ENCODE measurements around the gene GPATCH2.

Gene GPATCH2

DNA sequence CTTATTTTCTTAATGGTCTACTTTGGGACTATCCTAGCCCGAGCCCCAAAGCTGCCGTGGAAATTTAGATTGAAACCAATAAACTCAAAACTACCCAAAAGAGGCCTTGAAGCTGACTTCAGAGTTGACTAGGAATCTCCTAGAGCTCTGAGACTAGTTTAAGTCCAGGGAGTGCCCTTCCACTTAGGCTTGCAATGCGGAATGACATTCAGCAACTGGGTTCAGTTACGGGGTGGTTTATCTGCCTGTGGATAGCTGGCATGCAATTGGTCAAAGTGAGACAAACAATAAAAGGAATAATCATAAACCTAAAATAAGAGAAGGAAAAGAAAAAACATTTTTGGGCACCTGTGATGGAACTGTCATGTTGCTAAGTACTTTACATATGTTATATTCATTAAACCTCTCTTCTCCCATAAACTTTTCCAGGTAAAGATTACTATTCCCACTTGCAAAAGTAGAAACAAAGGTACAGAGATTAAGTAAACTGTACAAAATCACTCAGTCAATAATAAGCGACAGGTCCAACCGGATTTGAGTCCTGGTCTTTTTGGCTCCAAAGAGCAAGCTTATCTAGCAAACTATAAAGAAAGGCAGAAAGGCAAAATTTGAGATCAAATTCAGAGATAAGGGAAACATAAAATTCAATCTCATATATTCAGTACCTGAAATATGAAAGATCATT is 56.5 kb downstream of the GPATCH2 start:
- DNase-seq, result no peak

DNA sequence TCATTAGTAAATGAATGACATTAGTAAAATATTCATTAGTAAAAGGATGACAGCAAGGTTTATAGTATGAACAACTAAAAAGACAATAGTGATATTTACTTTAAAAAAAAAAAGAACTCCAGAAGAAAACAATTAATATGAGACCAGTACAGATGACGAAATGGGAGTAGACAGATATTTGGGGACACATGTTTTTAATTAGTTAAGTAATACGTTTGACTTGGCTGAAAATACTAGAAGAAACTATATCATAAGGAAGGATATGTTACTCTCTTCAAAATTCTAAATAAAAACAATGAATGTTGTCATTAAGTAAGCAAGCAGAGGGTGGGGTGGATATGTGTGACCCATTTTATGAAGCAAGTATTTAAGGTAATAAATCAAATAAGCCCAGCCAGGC is 61.9 kb downstream of the GPATCH2 start:
- no peak for DNase-seq

DNA sequence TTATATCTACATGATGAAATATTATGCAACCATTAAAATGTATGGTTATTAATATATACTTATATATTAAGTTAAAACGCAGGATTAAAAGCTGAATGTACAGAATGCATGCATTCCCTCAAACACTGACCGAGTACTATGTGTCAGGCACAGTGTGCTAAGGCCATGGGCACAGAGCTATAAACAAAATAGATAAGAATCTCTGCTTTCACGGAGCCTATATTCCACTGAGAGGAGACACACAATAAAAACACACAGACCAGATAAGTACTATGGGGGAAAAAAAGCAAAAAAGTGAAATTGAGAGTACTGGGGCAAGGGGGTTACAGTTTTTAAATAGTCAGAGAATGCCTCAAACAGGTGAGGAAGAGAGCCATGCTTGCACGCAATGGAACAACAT is 62.7 kb downstream of the GPATCH2 start:
- no peak for DNase-seq

DNA sequence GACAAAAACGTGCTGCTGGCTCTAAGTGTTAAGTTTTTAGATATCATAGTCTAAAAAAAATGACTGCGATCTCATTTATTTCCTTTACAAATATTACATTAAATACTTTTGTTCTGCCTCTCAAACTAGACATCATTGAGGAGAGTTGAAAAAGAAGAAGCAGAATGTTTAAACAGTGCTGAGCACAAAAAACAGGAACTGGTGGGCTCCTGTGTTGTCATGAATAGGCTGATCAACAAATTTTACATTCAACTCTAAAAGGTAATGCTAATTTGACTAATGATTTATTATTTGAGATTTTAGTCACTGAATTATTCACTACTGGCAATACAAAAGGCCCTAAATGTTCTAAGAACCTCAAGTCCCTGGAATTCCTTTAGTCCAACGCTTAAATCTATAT is 66.1 kb downstream of the GPATCH2 start:
- DNase-seq, result no peak

DNA sequence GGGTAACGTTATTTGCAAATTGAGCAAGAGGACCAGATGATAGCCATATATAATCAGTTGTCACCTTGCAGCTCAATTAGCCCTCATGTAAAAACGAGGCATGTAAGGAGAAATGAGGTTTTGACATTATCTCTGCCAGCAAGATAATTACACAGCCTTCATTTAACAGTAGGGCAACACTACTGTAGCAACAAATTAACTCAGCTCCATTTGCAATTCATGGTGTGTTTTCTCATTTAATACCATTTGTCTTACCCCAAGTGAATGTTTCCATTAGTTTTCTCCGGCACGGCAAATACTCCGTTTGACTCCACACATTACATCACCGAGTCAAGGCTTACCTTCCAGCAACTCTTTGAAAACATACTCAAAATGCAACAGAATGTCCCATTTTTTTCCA is 66.7 kb downstream of the GPATCH2 start:
- DNase-seq, result no peak

DNA sequence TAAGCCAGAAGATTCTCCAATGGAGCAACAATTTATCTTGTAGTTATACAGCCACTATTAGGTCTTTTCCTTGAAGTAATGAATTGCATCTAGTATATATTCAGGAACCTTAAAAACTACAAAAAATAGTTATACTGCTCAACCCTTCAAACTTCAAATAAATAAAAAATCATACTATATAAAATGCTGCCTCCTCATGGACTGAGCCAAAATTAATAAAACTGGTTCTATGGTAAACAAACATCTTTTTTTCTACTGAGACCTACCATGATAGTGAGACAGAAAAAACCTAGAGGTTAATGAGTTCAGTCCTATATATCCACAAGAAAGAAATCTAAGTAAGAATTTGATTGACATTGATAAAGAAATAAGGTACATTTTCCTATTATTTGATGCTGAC is 67.7 kb downstream of the GPATCH2 start:
- no peak for DNase-seq

DNA sequence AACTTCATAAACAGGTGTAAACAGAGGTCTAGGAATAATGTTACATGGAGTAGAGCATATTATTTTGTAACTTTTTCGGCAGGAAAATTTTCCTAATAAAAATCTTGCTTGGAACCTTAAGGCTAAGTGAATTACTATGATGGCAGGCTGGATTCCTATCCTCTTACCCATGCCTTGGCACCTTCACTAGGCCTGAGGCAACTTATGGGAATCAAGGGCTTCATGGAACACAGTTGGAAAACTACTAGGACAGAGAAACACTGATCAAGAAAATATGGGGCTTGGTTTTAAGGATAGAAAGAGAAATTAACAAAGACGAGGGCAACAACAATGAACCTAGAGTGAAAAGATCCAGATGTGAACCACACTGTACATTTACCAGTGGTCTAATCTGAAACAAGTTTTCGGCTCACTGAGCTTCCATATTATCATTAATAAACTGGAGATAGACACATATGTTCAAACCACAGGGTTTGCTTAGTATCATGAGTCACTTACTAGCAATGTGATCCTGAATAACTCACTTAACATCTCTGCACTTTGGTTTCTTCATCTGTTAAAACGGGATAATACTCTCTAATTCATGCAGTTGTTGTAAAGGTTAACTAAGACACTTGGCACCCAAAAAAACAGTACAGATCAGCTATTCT is 68.5 kb downstream of the GPATCH2 start:
- no peak for DNase-seq

DNA sequence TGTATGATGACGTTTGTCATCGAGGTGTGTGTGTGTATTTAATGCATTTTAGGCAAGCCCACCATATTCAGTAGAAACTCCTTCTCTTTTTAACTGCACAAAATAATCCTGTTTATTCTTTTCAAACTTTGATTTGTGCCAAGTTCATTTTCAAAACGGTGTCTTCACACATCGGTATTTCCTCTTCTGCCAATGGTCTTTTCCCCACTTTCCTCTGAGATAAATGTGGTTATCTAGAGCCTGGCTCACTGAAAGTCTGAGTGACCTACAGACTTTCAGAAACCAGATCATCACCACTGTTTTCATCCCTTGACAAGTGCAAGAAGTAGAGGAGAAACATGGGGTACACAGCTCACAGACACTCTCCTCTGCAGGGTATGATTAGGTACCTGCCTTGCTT is 69.4 kb downstream of the GPATCH2 start:
- no peak for DNase-seq

DNA sequence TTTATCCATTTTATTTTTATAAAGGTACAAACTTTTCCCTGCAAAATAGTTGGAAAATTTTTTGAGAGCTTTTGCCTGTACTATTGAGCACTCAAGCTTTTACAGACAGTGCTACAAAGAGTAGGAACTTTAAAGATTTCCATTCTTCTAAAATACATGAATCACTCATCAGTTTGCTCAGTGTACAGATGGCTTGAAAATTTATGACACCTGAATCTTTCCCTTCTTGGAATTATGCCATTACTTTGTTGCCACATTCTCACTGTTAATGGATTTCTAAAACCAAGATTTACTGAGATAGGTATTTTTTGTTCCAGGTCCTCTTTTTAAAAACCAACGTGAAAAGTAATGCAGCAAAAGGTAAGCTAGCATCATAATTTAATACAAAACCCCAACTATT is 76.0 kb downstream of the GPATCH2 start:
- DNase-seq, result no peak

DNA sequence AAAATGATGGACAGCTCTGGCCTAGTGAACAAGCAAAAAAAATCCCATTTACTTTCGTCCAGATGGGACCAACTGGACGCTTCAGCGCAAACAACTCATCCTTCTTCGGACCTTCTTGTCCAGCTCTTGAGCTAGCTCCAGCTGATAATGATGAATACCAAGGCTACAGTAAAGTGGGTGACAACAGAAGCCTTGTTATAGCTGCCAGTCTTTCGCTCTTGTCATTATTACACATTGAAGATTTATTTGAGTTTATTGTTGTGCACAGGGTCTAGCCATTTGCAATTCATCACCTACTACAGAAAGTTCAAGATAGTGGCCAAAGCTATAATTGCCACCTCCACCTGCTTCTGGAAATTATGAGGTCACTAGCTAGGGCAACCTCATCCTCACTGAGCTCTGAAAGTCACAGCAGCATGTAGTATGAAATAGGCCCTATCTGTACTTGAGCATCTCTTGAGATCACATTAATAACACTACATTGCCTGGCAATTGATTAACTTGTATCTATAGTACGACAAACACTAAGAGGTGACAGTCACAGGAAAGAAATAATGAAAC is 76.9 kb downstream of the GPATCH2 start:
- DNase-seq, result no peak

DNA sequence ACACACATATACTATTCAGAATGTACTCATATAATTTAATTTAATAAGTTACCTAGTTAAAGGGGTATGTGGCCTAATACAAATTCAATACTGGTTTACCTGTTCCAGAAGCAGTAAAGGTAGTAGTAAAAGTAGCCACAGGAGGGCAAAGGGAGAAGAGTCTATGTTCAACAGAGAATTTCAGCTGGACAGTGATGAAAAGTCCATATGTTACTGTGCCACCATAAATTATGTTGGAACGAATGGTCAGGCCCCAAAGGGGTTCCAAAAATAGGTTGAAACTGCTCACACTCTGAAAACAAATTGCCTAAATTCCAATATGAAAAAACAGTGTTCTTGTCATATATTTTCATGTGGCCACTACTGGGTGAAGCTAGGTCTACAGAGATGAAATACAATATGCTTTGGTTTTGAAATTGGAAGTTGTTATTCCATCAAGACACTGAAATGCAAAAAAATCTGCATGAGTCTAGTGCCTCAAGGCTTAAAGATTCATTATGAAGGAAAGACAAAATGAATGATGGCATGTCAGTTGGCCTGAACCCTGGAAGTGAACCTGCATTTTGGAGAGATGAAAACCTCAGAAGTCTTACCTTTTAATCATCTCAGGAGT is 78.4 kb downstream of the GPATCH2 start:
- DNase-seq, result no peak

DNA sequence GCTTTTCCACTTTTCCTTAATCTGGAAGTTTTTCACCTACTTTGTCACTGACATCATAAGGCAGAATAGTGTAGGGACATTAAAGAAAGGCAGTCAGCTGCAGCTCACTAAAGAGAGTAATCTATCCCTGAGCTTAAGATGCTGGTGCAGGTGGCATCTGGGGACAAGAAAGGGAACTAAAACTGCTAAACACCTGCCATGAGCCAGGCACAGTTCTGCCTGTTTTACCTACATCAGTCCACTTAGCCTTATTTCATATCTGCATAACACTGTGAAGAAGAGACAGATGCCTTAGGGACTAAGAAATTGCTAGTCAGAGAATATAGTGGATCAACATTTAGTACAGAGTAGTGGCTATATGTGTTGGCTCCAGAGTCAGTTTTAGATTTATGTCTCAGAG is 88.1 kb downstream of the GPATCH2 start:
- DNase-seq, result no peak

DNA sequence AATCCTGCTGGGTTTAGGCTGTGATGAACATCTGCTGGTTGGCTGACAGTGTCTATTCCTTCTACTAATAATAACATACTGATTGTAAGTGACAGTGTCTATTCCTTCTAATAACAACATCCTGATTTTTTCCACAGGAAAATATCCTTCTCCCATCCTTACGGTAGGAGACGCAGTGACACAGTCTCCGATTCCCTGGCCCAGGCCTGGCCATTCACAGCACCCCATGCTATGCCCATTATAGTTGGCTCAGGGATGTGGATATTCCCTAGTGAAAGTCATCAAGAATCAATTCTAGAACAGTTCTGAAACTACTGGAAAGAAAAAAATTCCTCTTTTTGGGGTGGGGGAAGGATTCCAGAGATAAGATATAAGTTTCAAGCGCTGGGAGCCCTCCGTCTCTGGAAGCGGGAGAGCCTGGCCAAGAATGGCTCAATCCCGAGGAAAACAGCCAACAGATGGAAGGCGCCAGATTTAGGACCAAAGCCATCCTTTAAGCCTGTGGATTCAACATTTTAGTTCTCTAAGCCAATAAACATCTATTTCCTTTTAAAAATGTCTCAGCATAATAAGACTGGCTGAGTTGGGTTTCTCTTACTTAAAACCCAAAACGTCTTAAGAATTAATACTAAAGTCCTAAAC is 88.6 kb downstream of the GPATCH2 start:
- no peak for DNase-seq

DNA sequence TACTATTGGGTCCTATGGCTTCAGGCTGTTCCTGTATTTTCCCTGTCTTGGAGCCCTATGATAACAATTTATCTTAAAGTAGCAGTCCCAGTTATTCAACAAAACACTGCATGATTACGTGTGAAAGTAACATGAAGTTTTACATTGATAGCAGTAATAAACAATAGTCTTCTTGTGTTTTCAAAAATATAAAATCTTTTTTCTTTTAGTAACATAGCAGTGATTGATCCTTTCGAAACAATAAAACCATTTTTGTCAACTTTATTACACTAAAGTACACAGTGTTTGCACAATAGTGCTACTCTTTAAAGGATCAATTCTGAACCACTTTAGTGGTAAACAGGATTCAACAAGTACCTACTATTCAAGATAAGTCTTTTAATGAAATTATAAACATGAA is 90.6 kb downstream of the GPATCH2 start:
- DNase-seq, result no peak

DNA sequence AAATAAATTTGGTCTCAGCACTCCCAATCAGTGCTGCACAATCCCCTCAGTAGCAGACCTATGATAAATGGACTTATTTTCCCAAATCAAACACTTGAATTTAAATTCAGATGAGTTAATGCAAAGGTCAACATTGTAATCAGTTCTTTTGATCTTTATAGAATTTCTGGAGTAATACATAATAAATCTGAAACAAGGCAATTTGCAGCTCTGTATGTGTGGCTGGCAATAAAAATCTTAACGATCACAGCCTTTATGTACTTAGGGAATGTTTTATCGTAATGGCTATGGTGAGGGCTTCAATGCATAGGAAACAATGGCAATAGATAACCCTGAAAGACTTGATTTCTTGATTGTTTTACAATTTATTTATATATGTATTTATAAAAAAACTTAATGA is 91.4 kb downstream of the GPATCH2 start:
- DNase-seq, result no peak

DNA sequence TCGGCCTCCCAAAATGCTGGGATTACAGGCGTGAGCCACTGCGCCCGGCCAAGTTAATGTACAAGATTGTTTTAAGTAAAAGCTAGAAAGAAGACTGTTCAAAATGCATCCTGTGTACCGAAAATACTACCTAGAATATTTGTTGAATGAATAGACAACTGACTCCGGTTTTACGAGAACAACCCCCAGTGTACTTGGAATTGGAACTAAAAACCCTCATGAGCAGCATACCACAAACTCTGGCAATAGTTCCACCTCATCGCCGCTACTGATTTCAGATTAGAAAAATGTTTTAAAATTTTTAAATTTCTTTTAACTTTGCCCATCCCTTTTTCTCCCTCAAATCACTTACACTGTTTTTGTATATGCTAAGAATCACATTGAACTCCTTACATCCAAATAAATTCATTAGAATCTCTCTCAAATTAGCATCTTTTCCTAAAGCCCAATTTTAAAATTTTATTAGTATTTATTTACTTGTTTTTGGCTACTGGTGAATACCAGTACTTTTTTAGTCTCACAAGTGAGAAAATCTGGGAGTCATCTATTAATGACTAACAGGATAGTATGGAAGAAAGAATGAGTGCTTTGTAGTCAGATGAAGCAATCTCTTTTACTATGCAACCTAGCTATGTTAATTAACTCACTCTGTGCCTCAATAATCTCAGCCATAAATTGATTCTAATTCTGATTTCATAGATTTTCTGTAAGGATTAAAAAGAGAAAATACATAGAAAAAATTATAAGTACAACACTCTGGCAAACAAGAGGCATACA is 95.1 kb downstream of the GPATCH2 start:
- no peak for DNase-seq

DNA sequence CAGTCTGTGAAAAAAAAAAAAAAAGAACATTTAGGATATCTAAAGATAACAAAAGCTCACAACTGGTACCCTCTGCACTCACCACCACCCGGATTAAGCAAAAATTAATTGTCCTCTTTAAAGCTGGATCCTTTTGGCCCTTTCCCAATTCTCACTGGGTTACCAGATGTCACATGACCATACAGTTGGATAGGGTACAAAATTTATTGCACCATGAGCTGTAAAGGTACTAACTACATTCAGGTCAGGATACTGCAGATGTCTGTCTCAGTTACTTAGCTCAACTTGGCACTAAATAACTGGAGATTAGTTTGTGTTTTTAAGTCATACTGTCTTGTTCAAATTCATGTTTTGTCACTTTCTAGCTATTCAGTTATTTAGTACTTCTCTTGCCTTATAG is 96.3 kb downstream of the GPATCH2 start:
- no peak for DNase-seq

DNA sequence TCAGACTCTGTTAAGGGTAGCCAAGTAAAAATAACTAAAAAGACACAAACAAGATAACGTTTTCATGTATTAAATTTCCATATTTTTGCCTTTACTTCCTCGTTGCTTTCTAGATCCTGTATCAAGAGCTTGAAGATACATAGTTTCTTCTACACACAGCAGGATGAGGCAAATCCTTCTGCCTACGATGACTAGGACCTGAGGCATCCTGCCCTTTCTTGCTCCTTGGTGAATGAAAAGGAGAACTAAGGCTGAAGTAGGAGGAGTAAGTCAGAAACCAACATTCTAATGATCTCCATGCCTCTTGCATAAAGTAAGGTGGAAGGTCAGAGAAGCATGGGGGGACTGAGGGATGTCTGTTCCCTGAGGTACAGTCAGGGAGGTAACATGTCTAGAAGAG is 102.6 kb downstream of the GPATCH2 start:
- no peak for DNase-seq

DNA sequence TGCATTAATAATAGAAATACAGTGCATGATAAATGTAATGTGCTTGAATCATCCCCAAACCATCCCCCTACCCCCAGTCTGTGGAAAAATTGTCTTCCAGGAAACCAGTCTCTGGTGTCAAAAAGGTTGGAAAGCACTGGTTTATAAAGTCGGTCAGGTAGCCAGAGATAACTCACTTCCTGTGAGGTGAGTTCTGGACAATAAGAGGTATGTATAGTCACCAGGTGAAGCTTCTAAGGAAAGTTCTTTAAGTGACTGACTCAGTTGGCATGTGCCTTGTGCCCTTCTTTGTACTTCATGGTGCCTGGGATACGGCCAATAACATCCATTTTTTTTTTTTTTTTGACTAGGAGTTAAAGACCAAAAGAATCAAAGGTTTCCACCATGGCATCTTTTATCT is 103.7 kb downstream of the GPATCH2 start:
- no peak for DNase-seq

DNA sequence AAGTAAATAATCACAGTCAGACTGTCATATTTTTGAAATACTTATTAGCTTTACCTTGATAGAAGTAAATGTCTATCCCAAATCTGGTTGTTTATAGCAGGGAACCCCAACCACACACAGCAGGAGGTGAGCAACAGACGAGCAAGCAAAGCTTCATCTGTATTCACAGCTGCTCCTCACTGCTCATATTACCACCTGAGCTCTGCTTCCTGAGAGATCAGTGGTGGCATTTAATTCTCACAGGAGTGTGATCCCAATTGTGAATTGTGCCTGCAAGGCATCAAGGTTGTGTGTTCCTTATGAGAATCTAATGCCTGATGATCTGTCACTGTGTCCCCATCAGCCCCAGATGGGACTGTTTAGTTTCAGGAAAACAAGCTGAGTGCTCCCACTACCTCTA is 104.3 kb downstream of the GPATCH2 start:
- no peak for DNase-seq

DNA sequence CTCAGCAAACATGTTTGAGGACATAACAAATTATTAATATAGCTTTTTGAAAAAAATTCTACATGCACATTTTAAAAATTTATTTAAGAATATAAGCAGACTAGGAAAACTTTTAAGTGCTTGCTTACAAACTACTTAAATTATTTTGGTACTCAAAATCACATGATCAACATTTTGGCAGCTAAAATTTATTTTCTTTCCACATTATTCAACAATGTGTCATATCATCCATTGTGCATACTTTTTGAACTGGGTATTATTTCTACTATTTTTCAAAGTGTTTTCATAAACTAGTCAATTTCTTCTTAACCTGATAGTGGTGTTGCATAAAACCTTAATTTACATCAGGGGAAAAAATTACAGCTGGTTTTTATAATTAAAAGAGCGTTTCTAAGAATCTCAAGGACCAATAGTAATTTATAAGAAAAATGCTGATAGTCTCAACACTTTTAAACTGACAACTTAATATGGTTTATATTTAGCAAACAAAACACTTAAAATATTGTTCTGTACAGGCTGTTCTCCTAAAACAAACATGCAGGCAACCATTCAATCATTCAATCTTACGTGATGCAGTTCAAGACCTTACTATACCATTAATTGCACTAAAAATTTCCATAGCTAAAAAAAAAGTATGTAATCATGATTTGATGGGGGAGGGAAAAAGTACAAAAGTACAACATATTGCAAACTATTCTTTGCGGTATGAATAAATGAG is 105.0 kb downstream of the GPATCH2 start:
- DNase-seq, result no peak

DNA sequence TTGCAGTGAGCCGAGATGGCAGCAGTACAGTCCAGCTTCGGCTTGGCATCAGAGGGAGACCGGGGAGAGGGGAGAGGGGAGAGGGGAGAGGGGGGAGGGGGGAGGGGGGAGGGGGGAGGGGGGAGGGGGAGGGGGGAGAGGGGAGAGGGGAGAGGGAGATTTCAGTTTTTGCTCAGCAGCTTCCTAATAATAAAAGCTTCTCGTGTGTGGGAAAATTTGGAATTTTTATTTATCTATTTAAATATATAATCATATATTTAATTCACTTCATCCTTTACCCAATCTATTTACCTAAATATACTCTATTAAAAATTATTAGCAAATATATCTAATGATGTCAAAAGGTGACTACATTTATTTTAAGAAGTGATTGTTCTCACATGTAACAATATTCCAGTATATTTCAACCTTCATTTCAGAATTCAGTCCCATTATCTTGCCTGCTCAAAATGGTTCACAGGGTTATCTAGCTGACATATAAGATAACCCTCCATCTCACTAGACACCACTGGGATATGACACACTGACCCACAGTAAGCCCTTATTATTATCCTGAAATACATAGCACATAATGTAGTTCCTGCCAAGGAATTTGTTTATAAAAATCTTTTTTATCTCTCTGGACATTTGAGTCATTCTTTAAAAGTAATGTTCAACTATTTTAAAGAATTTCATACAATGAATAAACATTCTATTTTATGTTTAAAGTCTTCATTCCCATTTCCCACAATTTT is 105.9 kb downstream of the GPATCH2 start:
- DNase-seq, result no peak

Data from stimulated activated CD4-positive, alpha-beta T cell treated with anti-CD3 and anti-CD28 coated beads, Interleukin-2, amount 100 ng/mL, for 48 hours (primary cell).